Prostate gland (tissue), 2 donors: ENCODE measurements around the gene ACSS1.

Experiments used
- CTCF ChIP-seq, 4 experiments: fragments of 200-600 bp in 2 of 4; fragments of 450-650 bp in 2 of 4; sonication (generic) in 2 of 4; IDR thresholded peaks; 1 replicate in 3 of 4; 2 replicates in 1 of 4; pipeline ENCODE4 v1.5.1; 2016 to 2019; ENCODE audit warnings: antibody characterized with exemption in 4 of 4, mild to moderate bottlenecking in 2 of 4, moderate library complexity in 2 of 4
- POLR2A ChIP-seq: fragments of 450-650 bp; IDR thresholded peaks from one replicate; pipeline ENCODE4 v1.6.1; 2016; ENCODE audit warnings: antibody characterized with exemption, mild to moderate bottlenecking
- POLR2AphosphoS5 ChIP-seq: sonication (generic); formaldehyde crosslinking; IDR thresholded peaks from one replicate; pipeline ENCODE4 v1.6.1; 2017; ENCODE audit warnings: antibody characterized with exemption

GRCh38 chr20:25020901-25021301, 37.0 kb downstream of the ACSS1 start:
- no peak for TF ChIP-seq CTCF (IDR thresholded peaks at IDR 0.05)
- TF ChIP-seq POLR2AphosphoS5, result no peak
- TF ChIP-seq POLR2A, result no peak
